ENCODE results near the gene COL13A1.

- TF ChIP-seq CTCF (IDR thresholded peaks at IDR 0.05), result no peak
- TF ChIP-seq POLR2A (IDR thresholded peaks at IDR 0.05), result no peak
These were observed 95.0 kb downstream of the COL13A1 start for GRCh38 chr10:69896606-69897231.

Data from adrenal gland (tissue), 5 donors.